NT2/D1 (cell line): ENCODE measurements around the gene FBXW7.

Experiments
- YY1 ChIP-seq: IDR thresholded peaks from 2 replicates; pipeline ENCODE4 v1.6.1; 2011; ENCODE audit not compliant: insufficient read length, insufficient read depth
- ZNF274 ChIP-seq: IDR thresholded peaks from 2 replicates; pipeline ENCODE4 v1.6.1; 2011; ENCODE audit warnings: mild to moderate bottlenecking, low read depth, low read length

- no peak for TF ChIP-seq ZNF274
- no peak for TF ChIP-seq YY1
Observed at GRCh38 chr4:152540941-152541340, 5.0 kb upstream of the FBXW7 start.
